GM12892 (cell line): ENCODE data around the gene DHRS2.

Source experiments
- POLR2A ChIP-seq: IDR thresholded peaks from 2 replicates; pipeline ENCODE4 v1.6.1; 2011; ENCODE audit warnings: low read depth, low read length, control low read depth
- POLR2AphosphoS5 ChIP-seq: IDR thresholded peaks from 2 replicates; pipeline ENCODE4 v1.6.1; 2011; ENCODE audit warnings: low read depth, low read length, control low read depth

GRCh38 chr14:23618415-23618988 is 17.7 kb upstream of the DHRS2 start:
- TF ChIP-seq POLR2AphosphoS5 = no peak
- no peak for TF ChIP-seq POLR2A
